Renal pelvis (tissue), 4 donors: Measurements from ENCODE around the gene DLX4. TPM values are rescaled to one million over a fixed set of nuclear protein-coding genes. Genes with fewer than 3 reads are reported as not detected.

ENCODE experiments used
- DNase-seq: peaks from one replicate; pipeline ENCODE4 v3.0.0-alpha.2; 2013
- polyA plus RNA-seq, 3 donors: library from polyadenylated mRNA; unstranded; fragments of 120-200 nt; gene quantifications; one replicate each; pipeline ENCODE4 v1.2.1, GENCODE V29; 2013; ENCODE audit not compliant: insufficient read length in 3 of 3

DLX4 gene
- polyA plus RNA-seq, 3 donors = 0.62 to 1.3 (median 0.98) TPM

DNA sequence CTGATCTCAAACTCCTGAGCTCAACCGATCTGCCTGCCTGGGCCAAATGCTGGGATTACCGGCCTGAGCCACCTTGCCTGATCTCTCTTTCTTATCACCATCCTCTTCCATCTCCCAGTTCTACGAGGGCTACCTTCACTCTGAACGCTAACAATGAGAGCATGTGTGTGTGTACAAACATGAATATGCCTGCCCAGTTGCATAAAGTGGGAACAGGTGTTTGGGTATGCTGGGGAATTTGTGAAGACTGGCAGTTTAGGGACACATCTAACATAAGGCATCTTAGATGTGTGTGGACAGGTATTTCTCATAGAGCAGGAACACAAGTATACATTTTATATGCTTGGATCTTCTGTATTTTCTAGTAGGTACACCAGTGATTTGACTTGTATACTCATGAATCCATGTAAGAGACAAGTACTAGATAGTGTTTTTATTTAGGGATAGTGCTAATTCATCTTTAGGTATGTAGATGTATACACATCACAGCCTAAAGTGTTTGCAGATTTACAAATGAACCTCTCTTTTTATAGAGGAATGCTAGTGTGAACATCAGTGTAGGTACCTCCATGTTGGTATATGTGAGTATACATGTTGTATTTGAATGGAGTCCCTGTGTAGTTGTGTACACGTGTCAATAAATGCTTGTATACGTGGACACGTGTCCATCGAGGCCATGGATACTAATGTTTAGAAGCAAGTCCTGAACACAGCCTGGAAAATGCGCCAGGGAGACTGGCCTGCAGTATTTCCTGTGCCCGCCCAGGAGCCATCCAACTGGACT is 1.2 kb upstream of the DLX4 start:
- no peak for DNase-seq

GRCh38 chr17:49968405-49969133 is 421 bp upstream of the DLX4 start:
- peak; percentile 64 for DNase-seq

GRCh38 chr17:49969795-49970389 is 902 bp downstream of the DLX4 start:
- DNase-seq = no peak

- DNase-seq = no peak
Observed at GRCh38 chr17:49970498-49970897, 1.5 kb downstream of the DLX4 start.

DNA sequence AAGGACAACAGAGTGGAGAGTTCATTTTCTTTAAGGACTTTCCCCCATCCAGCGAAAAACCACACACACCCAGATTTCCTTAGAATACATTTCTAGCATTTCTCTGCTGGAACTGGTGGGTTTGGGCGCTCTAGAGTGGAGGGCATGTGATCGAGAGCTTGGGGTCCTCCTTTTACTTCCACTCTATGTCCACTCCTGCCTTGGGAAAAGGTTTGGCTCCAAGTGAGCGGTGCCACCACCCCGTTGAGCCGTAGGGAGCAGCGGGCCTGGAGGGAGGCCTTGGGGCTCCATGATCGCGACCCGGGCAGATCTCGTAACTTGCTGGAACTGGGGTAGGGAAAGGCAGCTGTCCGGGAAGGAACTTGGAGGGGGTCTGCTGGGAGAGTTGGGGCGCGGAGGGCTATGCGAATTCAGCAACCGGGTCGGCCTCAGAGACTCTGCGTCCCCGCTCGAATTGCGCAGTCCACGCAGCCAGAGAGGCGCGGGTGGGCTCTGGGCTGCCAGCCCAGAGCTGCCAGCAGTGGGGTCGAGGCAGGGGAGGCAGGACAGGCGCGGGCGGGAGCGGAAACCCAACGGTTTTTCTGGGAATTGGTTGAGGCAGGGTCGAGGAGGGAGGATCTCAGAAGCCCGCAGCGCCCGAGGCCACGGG is 2.3 kb downstream of the DLX4 start:
- no peak for DNase-seq

GRCh38 chr17:49971848-49972485 is 3.0 kb downstream of the DLX4 start:
- no peak for DNase-seq

DNA sequence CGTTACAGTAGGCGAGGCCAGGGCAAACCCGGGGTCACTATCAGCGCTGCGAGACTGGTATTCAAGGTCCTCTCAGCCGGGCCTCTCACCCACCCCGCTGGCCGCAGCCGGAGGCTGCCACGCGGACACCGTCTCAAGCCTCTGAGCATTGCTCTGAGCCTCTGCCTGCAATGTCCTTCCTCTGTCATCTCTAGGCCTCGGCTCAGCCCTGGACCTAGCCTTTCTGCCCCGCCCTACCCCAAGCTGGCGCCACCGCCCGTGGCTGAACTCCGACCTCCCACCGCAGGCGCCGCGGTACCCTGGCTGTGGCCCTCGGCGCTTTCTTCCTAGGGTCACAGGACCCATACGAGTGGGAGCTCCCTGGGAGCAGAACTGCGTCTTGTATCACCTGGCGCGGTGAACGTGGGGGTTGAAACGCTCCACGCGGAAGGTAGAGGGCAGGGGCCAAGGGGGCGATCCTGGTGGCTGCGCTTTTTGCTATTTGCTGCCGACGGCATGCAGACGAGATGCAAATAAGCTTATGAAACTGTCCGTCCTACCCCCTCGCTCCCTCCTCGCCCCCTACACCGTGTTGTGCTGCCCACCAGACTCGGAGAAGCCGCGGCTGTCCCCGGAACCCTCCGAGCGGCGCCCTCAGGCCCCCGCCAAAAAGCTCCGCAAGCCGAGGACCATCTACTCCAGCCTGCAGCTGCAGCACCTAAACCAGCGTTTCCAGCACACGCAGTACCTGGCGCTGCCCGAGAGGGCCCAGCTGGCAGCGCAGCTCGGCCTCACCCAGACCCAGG is 3.7 kb downstream of the DLX4 start:
- no peak for DNase-seq

DNA sequence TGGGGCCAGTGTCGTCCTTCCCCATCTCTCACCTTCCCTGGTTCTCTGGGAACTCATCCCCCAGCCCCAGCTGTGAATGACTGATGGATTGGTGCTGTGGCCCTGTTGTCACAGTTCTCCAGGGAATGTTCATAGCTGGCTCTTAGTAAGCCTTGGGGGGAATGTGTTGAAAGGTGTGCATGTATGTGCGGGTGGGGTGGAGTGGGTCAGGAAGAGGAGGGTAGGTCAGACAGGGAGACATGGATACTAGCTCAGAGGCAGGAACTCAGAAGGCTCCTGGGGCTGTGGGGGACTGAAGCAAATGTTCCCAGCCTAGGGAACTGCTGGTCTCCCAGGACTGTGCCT is 4.3 kb downstream of the DLX4 start:
- DNase-seq = no peak

- DNase-seq = no peak
Observed at GRCh38 chr17:49975531-49975930, 6.5 kb downstream of the DLX4 start.

DNA sequence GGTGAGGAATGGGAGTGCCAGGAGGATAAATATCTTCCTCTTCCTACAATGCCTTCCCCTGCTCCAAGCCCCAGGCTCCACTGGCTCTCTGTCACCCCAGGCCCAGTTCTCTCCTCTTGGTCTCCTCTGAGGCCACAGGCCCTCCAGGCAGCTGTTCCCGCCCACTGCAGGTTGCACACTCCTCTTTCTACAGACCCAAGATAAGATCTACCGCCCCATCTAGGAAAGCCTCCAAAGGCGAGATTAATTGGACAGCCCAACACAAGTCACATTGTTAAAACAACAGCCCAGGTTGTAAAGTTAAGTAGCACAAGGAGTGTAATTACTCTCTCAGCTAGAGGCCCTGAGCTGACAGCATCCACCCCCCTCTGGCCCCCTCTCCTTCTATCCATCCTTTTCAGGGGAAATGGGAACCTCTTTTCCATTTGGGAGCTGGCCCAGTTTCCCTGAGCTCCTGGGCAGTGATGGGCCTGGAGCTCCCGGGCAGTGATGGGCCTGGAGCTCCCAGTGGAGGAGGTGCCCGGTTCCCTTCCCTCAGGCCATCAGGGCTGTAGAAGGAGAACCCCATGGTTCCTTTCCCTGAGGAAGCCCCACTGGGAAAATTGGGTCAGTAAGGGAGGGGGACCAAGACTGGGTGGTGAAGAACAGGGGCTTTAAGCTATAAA is 7.3 kb downstream of the DLX4 start:
- peak; percentile 61 for DNase-seq

DNA sequence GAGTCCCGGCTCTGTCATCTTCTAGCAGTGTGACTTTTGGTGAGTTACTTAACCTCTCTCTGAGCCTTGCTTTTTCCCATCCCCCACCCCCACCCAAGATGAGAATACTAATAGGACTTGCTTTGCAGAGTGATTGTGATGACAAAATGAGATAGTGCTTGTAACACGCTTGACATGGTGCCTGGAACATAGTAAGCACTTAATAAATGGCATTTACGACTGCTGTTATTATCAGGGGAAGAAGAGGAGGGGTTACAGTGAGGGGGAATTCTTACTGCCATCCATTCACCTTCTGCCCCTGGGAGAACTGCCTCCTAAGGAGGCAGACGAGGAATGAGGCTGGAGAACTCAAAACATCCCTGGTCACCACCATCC is 7.8 kb downstream of the DLX4 start:
- no peak for DNase-seq

DNA sequence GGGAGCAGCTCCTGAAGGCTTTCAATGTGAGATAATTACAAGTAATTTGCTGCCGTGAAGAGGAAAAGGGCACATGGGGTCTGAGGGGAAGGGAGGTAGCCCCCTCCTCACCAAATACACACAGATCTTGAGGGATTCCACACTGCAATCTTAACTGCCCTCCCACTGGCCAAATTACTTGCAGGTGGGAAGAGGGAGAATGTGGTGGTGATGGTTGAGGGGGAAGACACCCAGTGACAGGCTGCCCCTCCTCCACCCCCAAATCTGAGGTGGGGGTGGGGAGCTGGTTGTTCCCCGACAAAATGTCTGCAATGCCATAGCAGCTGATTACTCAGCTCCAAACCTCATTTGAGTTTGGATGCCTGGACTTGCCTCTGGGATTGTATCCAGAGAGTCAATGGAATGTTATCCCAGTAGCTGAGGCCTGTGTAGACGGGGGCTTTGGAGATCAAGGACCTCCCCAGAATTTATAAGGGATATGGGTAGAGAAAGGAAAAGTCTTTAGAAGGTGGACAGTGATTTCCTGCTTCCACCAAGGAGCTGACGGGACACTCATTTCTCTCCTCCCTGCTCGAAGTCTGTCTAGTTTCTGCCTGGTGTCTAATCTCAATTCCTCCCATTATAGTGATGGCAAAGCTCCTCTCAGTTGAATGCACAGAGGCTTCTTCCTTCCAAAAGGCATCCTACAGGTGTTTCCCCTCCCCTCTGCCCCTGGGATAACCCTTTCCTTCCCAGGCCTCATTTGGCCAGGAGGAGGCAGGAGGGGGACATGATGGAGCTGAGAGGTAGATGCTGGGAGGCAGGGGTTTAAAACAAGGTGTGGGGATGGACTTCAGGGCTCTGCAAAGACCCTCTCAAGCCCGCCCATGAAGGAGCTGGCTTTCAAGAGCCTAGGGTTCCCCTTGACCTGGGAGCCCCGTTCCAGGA is 8.7 kb downstream of the DLX4 start:
- DNase-seq = no peak

- no peak for DNase-seq
Observed at GRCh38 chr17:49978501-49978900, 9.5 kb downstream of the DLX4 start.

DNA sequence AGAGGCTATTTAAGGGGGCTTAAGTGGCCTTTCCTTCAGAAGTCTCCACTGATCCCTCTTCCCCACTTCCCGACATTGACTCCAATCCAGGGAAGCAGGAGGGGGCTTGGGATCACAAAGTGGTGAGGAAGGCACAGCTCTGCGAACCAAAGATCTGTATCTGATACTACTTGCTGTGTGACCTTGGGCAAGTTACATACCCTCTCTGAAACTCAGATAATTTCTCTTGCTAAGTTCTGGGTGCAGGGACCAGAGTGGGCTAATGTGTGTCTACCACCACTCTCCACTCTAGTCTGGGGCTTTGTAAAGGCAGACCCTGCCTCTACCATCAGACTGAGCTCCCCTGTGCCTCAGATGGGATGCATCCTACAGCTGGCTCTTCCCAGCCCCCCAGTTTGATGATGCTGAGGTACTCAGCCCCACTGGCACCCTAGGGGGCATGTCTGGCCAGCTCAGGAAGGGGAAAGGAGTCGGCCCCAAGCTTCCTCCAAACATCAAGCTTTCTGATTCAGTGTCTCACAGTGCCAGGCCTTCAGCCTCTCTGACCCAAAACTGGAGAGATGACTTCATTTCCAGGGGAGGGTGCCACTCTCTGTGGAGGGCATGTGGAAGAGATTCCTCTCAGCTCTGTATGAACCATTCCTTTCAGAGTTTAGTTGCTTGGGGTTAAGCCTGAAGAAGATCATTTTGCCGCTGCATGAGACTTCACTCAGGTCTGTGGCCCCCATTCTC is 10.9 kb downstream of the DLX4 start:
- DNase-seq = no peak

DNA sequence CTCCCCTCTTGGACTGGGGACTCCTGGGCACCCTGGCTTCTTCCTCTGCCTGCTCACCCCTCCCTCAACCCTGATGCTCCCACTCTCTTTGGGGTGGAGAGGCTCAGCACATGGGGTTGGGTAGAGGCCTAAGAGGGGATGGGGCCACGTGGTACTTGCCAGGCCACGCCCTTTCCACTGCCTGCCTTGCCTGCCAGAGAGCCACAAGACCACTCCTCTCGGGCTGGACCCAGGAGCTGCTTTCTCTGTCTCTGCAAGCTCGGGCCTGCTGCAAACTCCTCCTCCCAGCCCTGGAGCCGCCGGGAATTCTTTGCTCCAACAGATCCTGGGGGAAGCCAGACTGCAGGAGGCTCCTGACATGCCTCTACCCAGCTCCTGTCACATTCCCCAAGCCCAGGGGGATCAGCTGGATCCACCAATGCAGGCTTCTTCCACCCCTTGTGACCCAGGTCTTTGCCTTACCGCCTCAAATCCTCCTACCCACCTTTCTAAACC is 11.8 kb downstream of the DLX4 start:
- no peak for DNase-seq

DNA sequence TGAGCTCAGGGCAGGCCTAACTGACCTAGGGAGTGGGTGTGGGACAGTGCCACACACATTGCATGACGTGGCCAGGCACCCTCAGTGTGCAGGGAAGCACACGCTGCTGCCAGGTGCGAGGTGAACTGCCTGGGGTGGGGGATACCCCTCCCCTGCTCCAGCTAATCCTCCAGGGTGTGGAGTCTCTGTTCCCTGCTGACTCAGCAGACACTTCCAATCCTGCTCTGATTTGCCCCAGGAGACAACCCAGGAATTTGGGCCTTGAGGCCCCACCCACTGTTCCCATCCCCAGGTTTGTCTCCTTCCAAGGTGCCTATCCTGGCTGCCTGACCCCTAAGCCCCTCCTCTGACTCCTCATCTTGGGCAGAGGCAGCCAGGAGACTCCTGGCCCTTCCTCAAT is 15.3 kb downstream of the DLX4 start:
- no peak for DNase-seq

DNA sequence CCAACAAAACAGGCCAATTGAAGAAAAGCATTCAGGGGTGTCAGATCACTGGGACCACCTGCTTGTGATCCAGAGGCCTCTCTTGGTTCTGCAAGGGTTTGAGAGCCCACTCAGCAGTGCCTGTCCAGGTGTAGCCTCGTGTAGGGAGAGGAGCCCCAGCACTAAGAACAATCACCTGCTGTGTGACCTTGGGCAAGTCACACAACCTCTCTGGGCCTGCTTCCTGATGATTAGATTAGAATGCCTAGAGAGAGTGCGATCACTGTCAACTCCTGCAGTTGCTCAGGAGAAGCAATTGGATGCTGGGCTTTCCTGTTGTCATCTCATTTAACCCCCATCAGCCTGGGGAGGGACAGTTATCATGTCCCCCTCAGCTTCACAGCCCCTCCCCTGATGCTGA is 15.8 kb downstream of the DLX4 start:
- no peak for DNase-seq

DNA sequence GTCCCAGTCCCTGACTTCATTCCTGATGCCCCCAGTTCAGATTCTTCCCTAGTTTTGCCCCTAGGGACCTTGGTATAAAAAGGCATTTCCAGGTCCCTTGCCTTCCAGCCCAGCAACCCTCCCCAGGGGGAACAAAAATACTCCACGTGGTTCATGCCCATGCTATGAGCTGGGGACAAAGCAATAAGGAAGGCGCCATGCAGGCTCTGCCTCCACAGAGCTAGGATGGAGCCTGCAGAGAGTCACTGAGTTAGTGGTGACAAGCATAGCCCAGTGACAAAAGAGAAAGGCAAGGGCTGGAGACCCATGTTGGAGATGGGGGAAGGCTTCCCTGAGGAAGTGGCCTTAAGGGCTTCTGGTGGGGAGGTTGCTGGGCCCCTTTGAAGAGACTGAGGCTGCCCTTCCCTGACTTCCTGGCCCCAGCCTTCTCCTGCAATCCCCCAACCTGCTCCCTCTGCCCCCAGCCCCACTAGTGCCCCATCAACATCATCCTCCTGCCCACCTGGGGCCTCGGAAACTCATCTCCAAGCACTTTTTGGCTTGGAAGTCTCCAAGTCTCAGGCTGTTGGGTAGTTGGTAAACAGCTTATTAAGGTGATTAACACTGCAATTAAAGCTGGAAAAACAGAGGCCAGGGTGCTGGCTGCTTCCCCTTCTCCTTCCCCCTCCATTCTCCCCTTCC is 16.5 kb downstream of the DLX4 start:
- DNase-seq = no peak
